WTC11 (cell line): ENCODE measurements around the gene MYPN. TPM values are rescaled to one million over a fixed set of nuclear protein-coding genes. Genes with fewer than 3 reads are reported as not detected.

Experiments used
- ATAC-seq: fragments of 200-7000 bp; cut with Tn5 transposase; 2 replicates; pipeline ENCODE4 v1.10.0; 2021; ENCODE audit warnings: mild to moderate bottlenecking, moderate library complexity
- CTCF ChIA-PET: fragments of 300-600 bp; sonication (Branson Sonifier 250); formaldehyde crosslinking; loops from one replicate; lab custom pipeline; 2021; ENCODE audit warnings: antibody characterized with exemption; lab: Charles Lee
- POLR2A ChIA-PET: fragments of 350-600 bp; sonication (Branson Sonifier 250); formaldehyde crosslinking; loops from one replicate; lab custom pipeline; 2021; ENCODE audit warnings: antibody characterized with exemption; lab: Charles Lee
- DNase-seq: peaks from one replicate; pipeline ENCODE4 v3.0.0; 2021; ENCODE audit warnings: low spot score
- H3K27ac Mint-ChIP-seq: 2 replicates; pipeline ENCODE4 v1.8.0; 2021; ENCODE audit warnings: mixed read lengths
- H3K27me3 Mint-ChIP-seq: 2 replicates; pipeline ENCODE4 v1.8.0; 2021; ENCODE audit warnings: low read depth, mild to moderate bottlenecking, moderate library complexity, mixed read lengths
- H3K36me3 Mint-ChIP-seq: 2 replicates; pipeline ENCODE4 v1.8.0; 2021; ENCODE audit warnings: mixed read lengths
- H3K4me1 Mint-ChIP-seq: 2 replicates; pipeline ENCODE4 v1.8.0; 2022; ENCODE audit warnings: mixed read lengths
- H3K4me3 Mint-ChIP-seq: 2 replicates; pipeline ENCODE4 v1.8.0; 2021; ENCODE audit warnings: mild to moderate bottlenecking, moderate library complexity, mixed read lengths
- H3K9me3 Mint-ChIP-seq: 2 replicates; pipeline ENCODE4 v1.8.0; 2021; ENCODE audit warnings: mixed read lengths
- CBFB ChIP-seq: sonication (generic); formaldehyde crosslinking; IDR thresholded peaks from 2 replicates; pipeline ENCODE4 v1.8.1; 2022; ENCODE audit warnings: mild to moderate bottlenecking, low read depth, missing genetic modification reagents
- ETV6 ChIP-seq: sonication (generic); formaldehyde crosslinking; IDR thresholded peaks from 2 replicates; pipeline ENCODE4 v1.8.1; 2022; ENCODE audit warnings: mild to moderate bottlenecking, missing genetic modification reagents
- GRHL2 ChIP-seq: fragments of 250-450 bp; sonication (Bioruptor Pico); IDR thresholded peaks from 2 replicates; pipeline ENCODE4 v1.8.0; 2022; ENCODE audit warnings: mild to moderate bottlenecking, moderate library complexity; ENCODE audit not compliant: insufficient replicate concordance, severe bottlenecking
- NFATC4 ChIP-seq: fragments of 250-450 bp; sonication (Bioruptor Pico); IDR thresholded peaks from 2 replicates; pipeline ENCODE4 v1.9.0; 2021; ENCODE audit warnings: mild to moderate bottlenecking
- NR3C1 ChIP-seq: sonication (generic); formaldehyde crosslinking; conservative IDR thresholded peaks from 2 replicates; pipeline ENCODE4 v1.8.1; 2023; ENCODE audit warnings: low read depth, mild to moderate bottlenecking, missing genetic modification reagents
- OVOL2 ChIP-seq: fragments of 250-450 bp; sonication (Bioruptor Pico); IDR thresholded peaks from 2 replicates; pipeline ENCODE4 v1.9.0; 2021; ENCODE audit warnings: mild to moderate bottlenecking, borderline replicate concordance
- RELA ChIP-seq: sonication (generic); formaldehyde crosslinking; IDR thresholded peaks from 2 replicates; pipeline ENCODE4 v1.8.1; 2022; ENCODE audit warnings: missing genetic modification reagents, mild to moderate bottlenecking, borderline replicate concordance
- TEAD1 ChIP-seq: sonication (generic); formaldehyde crosslinking; IDR thresholded peaks from 2 replicates; pipeline ENCODE4 v1.8.0; 2022; ENCODE audit warnings: mild to moderate bottlenecking, missing genetic modification reagents
- TP53 ChIP-seq: sonication (generic); formaldehyde crosslinking; IDR thresholded peaks from 2 replicates; pipeline ENCODE4 v1.8.1; 2023; ENCODE audit warnings: mild to moderate bottlenecking, missing genetic modification reagents
- total RNA-seq: library from RNA; stranded (reverse); gene quantifications from 3 replicates; pipeline ENCODE4 v1.2.3, GENCODE V29; 2021
- TF ChIP-seq, protein P1 (sequence below): fragments of 250-450 bp; sonication (Bioruptor Pico); IDR thresholded peaks from 2 replicates; pipeline ENCODE4 v1.9.0; 2021; ENCODE audit warnings: moderate library complexity, mild to moderate bottlenecking, inconsistent platforms, borderline replicate concordance
- TF ChIP-seq, protein P2 (sequence below): fragments of 250-450 bp; sonication (Bioruptor Pico); IDR thresholded peaks from 2 replicates; pipeline ENCODE4 v2.1.2; 2022; ENCODE audit warnings: mild to moderate bottlenecking, moderate library complexity
- TF ChIP-seq, protein P3 (sequence below): sonication (generic); formaldehyde crosslinking; IDR thresholded peaks from 2 replicates; pipeline ENCODE4 v1.8.1; 2023; ENCODE audit warnings: mild to moderate bottlenecking, missing genetic modification reagents
- TF ChIP-seq, protein P4 (sequence below): sonication (generic); formaldehyde crosslinking; IDR thresholded peaks from 2 replicates; pipeline ENCODE4 v1.8.1; 2023; ENCODE audit warnings: mild to moderate bottlenecking, missing genetic modification reagents, moderate library complexity
- TF ChIP-seq, protein P5 (sequence below): sonication (generic); formaldehyde crosslinking; IDR thresholded peaks from 2 replicates; pipeline ENCODE4 v1.8.0; 2022; ENCODE audit warnings: mild to moderate bottlenecking, missing genetic modification reagents
- TF ChIP-seq, protein P6 (sequence below): fragments of 250-450 bp; sonication (Bioruptor Pico); IDR thresholded peaks from 2 replicates; pipeline ENCODE4 v1.9.0; 2021; ENCODE audit warnings: mild to moderate bottlenecking
- TF ChIP-seq, protein P7 (sequence below): fragments of 200-600 bp; IDR thresholded peaks from 2 replicates; pipeline ENCODE4 v1.8.0; 2022; ENCODE audit warnings: antibody characterized with exemption
- TF ChIP-seq, protein P8 (sequence below): fragments of 250-450 bp; sonication (Bioruptor Pico); IDR thresholded peaks from 2 replicates; pipeline ENCODE4 v1.8.0; 2021; ENCODE audit warnings: mild to moderate bottlenecking
- TF ChIP-seq, protein P9 (sequence below): sonication (generic); formaldehyde crosslinking; IDR thresholded peaks from 2 replicates; pipeline ENCODE4 v1.8.1; 2022; ENCODE audit warnings: mild to moderate bottlenecking, missing genetic modification reagents, moderate library complexity, borderline replicate concordance

The MYPN gene
- total RNA-seq, 1 experiment from 2014 or later: not detected

DNA sequence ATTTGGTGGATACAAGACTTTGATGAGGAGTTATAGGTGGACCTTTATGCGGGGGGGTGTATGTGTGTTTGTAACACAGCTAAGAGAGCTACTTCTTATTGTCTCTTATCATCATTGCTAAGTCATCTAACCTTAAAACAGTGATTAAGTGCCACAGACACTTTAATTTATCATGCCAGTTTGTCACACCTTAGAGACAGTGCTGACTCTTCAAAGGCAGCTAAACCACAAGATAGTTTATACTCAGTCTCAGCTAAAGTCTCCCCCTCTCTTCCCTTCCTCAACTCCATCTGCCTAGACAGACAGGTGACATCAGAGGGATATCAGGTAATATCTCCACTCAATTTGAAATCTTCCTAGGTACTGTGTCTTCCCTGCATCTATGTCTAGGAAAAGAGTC, 42.2 kb downstream of the MYPN start:
- no peaks in the 10 kb centered on the region for H3K9me3 Mint-ChIP-seq
- CTCF ChIA-PET: interaction anchor here (1.0 kb wide), 1 partner anchor 363 kb away, joined by 3 read pairs; no protein-coding TSS in a partner anchor
- ATAC-seq (no peak), DNase-seq (no peak)
- no peak overlapping the region; the same call in 1 of the 2 replicates for H3K27ac Mint-ChIP-seq
- no peak overlapping the region for H3K4me3 Mint-ChIP-seq
- H3K4me1 Mint-ChIP-seq: peaks cover 49% of the 10 kb centered on the region
- POLR2A ChIA-PET: interaction anchor here (0.6 to 0.8 kb wide), 2 partner anchors 180 to 351 kb away, joined by 6 to 8 read pairs; partner anchors contain the start of gene HNRNPH3
- no peaks in the 10 kb centered on the region for H3K36me3 Mint-ChIP-seq
- no peaks in the 10 kb centered on the region for H3K27me3 Mint-ChIP-seq
- TF ChIP-seq, protein P1, sequence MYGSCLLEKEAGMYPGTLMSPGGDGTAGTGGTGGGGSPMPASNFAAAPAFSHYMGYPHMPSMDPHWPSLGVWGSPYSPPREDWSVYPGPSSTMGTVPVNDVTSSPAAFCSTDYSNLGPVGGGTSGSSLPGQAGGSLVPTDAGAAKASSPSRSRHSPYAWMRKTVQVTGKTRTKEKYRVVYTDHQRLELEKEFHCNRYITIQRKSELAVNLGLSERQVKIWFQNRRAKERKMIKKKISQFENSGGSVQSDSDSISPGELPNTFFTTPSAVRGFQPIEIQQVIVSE (CRISPR knock-in tag): no peak
- TF ChIP-seq CBFB: no peak
- TF ChIP-seq OVOL2 (CRISPR knock-in tag): no peak
- TF ChIP-seq, protein P2, sequence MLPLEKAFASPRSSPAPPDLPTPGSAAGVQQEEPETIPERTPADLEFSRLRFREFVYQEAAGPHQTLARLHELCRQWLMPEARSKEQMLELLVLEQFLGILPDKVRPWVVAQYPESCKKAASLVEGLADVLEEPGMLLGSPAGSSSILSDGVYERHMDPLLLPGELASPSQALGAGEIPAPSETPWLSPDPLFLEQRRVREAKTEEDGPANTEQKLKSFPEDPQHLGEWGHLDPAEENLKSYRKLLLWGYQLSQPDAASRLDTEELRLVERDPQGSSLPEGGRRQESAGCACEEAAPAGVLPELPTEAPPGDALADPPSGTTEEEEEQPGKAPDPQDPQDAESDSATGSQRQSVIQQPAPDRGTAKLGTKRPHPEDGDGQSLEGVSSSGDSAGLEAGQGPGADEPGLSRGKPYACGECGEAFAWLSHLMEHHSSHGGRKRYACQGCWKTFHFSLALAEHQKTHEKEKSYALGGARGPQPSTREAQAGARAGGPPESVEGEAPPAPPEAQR: no peak
- TF ChIP-seq RELA (CRISPR knock-in tag): no peak
- TF ChIP-seq, protein P3, sequence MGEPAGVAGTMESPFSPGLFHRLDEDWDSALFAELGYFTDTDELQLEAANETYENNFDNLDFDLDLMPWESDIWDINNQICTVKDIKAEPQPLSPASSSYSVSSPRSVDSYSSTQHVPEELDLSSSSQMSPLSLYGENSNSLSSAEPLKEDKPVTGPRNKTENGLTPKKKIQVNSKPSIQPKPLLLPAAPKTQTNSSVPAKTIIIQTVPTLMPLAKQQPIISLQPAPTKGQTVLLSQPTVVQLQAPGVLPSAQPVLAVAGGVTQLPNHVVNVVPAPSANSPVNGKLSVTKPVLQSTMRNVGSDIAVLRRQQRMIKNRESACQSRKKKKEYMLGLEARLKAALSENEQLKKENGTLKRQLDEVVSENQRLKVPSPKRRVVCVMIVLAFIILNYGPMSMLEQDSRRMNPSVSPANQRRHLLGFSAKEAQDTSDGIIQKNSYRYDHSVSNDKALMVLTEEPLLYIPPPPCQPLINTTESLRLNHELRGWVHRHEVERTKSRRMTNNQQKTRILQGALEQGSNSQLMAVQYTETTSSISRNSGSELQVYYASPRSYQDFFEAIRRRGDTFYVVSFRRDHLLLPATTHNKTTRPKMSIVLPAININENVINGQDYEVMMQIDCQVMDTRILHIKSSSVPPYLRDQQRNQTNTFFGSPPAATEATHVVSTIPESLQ (CRISPR knock-in tag): no peak
- no peak for TF ChIP-seq NR3C1 (CRISPR knock-in tag)
- TF ChIP-seq, protein P4, sequence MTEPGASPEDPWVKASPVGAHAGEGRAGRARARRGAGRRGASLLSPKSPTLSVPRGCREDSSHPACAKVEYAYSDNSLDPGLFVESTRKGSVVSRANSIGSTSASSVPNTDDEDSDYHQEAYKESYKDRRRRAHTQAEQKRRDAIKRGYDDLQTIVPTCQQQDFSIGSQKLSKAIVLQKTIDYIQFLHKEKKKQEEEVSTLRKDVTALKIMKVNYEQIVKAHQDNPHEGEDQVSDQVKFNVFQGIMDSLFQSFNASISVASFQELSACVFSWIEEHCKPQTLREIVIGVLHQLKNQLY (CRISPR knock-in tag): no peak
- TF ChIP-seq, protein P5, sequence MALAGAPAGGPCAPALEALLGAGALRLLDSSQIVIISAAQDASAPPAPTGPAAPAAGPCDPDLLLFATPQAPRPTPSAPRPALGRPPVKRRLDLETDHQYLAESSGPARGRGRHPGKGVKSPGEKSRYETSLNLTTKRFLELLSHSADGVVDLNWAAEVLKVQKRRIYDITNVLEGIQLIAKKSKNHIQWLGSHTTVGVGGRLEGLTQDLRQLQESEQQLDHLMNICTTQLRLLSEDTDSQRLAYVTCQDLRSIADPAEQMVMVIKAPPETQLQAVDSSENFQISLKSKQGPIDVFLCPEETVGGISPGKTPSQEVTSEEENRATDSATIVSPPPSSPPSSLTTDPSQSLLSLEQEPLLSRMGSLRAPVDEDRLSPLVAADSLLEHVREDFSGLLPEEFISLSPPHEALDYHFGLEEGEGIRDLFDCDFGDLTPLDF (CRISPR knock-in tag): no peak
- TF ChIP-seq, protein P6, sequence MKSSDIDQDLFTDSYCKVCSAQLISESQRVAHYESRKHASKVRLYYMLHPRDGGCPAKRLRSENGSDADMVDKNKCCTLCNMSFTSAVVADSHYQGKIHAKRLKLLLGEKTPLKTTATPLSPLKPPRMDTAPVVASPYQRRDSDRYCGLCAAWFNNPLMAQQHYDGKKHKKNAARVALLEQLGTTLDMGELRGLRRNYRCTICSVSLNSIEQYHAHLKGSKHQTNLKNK: no peak
- TF ChIP-seq, protein P7, sequence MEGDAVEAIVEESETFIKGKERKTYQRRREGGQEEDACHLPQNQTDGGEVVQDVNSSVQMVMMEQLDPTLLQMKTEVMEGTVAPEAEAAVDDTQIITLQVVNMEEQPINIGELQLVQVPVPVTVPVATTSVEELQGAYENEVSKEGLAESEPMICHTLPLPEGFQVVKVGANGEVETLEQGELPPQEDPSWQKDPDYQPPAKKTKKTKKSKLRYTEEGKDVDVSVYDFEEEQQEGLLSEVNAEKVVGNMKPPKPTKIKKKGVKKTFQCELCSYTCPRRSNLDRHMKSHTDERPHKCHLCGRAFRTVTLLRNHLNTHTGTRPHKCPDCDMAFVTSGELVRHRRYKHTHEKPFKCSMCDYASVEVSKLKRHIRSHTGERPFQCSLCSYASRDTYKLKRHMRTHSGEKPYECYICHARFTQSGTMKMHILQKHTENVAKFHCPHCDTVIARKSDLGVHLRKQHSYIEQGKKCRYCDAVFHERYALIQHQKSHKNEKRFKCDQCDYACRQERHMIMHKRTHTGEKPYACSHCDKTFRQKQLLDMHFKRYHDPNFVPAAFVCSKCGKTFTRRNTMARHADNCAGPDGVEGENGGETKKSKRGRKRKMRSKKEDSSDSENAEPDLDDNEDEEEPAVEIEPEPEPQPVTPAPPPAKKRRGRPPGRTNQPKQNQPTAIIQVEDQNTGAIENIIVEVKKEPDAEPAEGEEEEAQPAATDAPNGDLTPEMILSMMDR: no peak
- TF ChIP-seq TEAD1 (CRISPR knock-in tag): no peak
- no peak for TF ChIP-seq TP53 (CRISPR knock-in tag)
- no peak for TF ChIP-seq GRHL2
- TF ChIP-seq, protein P8, sequence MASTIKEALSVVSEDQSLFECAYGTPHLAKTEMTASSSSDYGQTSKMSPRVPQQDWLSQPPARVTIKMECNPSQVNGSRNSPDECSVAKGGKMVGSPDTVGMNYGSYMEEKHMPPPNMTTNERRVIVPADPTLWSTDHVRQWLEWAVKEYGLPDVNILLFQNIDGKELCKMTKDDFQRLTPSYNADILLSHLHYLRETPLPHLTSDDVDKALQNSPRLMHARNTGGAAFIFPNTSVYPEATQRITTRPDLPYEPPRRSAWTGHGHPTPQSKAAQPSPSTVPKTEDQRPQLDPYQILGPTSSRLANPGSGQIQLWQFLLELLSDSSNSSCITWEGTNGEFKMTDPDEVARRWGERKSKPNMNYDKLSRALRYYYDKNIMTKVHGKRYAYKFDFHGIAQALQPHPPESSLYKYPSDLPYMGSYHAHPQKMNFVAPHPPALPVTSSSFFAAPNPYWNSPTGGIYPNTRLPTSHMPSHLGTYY (CRISPR knock-in tag): no peak
- TF ChIP-seq, protein P9, sequence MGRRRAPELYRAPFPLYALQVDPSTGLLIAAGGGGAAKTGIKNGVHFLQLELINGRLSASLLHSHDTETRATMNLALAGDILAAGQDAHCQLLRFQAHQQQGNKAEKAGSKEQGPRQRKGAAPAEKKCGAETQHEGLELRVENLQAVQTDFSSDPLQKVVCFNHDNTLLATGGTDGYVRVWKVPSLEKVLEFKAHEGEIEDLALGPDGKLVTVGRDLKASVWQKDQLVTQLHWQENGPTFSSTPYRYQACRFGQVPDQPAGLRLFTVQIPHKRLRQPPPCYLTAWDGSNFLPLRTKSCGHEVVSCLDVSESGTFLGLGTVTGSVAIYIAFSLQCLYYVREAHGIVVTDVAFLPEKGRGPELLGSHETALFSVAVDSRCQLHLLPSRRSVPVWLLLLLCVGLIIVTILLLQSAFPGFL (CRISPR knock-in tag): no peak
- TF ChIP-seq NFATC4: no peak
- no peak for TF ChIP-seq ETV6
- TF ChIP-seq, all 79 proteins: peak for 0
